ENCODE results near the gene H1-8. TPM values are rescaled to one million over a fixed set of nuclear protein-coding genes. Genes with fewer than 3 reads are reported as not detected.

H1-8 gene
- total RNA-seq, 2 experiments from 2014 or later: not detected

GRCh38 chr3:129571605-129572547, 28.9 kb downstream of the H1-8 start:
- H3K27ac Mint-ChIP-seq: no peak overlapping the region
- CTCF ChIA-PET: no interaction called here
- no peak for DNase-seq
- intact Hi-C loops (cut with micrococcal nuclease): no loop called here
- no peaks in the 10 kb centered on the region for H3K27me3 Mint-ChIP-seq
- no peak for ATAC-seq
- no peak for TF ChIP-seq CTCF (IDR thresholded peaks at IDR 0.05)
- no peaks in the 10 kb centered on the region for H3K9me3 Mint-ChIP-seq
- H3K4me1 Mint-ChIP-seq (ENCODE audit: low read depth): peaks cover 15% of the 10 kb centered on the region
- POLR2A ChIA-PET: no interaction called here
- no peaks in the 10 kb centered on the region for H3K36me3 Mint-ChIP-seq (ENCODE audit: low read depth)
- no peak overlapping the region for H3K4me3 Mint-ChIP-seq

- Mint-ChIP-seq H3K9me3 (no peaks in the 10 kb centered on the region), H3K4me3 (no peak overlapping the region), H3K27ac (no peak overlapping the region), H3K36me3 (ENCODE audit: low read depth) (no peaks in the 10 kb centered on the region), H3K4me1 (ENCODE audit: low read depth) (peaks cover 21% of the 10 kb centered on the region), H3K27me3 (no peaks in the 10 kb centered on the region)
- POLR2A ChIA-PET: no interaction called here
- TF ChIP-seq CTCF (IDR thresholded peaks at IDR 0.05): no peak
- ATAC-seq (no peak), DNase-seq (no peak)
- CTCF ChIA-PET: no interaction called here
- intact Hi-C loops (cut with micrococcal nuclease): no loop called here
These were observed 29.6 kb downstream of the H1-8 start for GRCh38 chr3:129572603-129573002.

GRCh38 chr3:129573493-129573892, 30.5 kb downstream of the H1-8 start:
- no peak for TF ChIP-seq CTCF (IDR thresholded peaks at IDR 0.05)
- H3K9me3 Mint-ChIP-seq: no peaks in the 10 kb centered on the region
- H3K4me1 Mint-ChIP-seq (ENCODE audit: low read depth): peaks cover 30% of the 10 kb centered on the region
- H3K36me3 Mint-ChIP-seq (ENCODE audit: low read depth): no peaks in the 10 kb centered on the region
- H3K4me3 Mint-ChIP-seq: no peak overlapping the region
- intact Hi-C loops (cut with micrococcal nuclease): no loop called here
- POLR2A ChIA-PET: no interaction called here
- DNase-seq (no peak), ATAC-seq (no peak)
- no peak overlapping the region for H3K27ac Mint-ChIP-seq
- H3K27me3 Mint-ChIP-seq: no peaks in the 10 kb centered on the region
- CTCF ChIA-PET: no interaction called here

GRCh38 chr3:129574206-129574605, 31.2 kb downstream of the H1-8 start:
- no peaks in the 10 kb centered on the region for H3K9me3 Mint-ChIP-seq
- ChIA-PET POLR2A (no interaction called here), CTCF (no interaction called here)
- intact Hi-C loops (cut with micrococcal nuclease): no loop called here
- H3K27me3 Mint-ChIP-seq: no peaks in the 10 kb centered on the region
- no peak overlapping the region for H3K27ac Mint-ChIP-seq
- no peak for TF ChIP-seq CTCF (IDR thresholded peaks at IDR 0.05)
- ATAC-seq (no peak), DNase-seq (no peak)
- no peaks in the 10 kb centered on the region for H3K36me3 Mint-ChIP-seq (ENCODE audit: low read depth)
- H3K4me1 Mint-ChIP-seq (ENCODE audit: low read depth): peaks cover 33% of the 10 kb centered on the region
- no peak overlapping the region for H3K4me3 Mint-ChIP-seq

GRCh38 chr3:129575233-129575996, 32.4 kb downstream of the H1-8 start:
- ChIA-PET POLR2A (no interaction called here), CTCF (interaction anchor here (1.5 kb wide), 1 partner anchor 33 kb away, joined by 4 read pairs; no protein-coding TSS in a partner anchor)
- no peaks in the 10 kb centered on the region for H3K27me3 Mint-ChIP-seq
- intact Hi-C loops (cut with micrococcal nuclease): no loop called here
- H3K36me3 Mint-ChIP-seq (ENCODE audit: low read depth): no peaks in the 10 kb centered on the region
- H3K27ac Mint-ChIP-seq: no peak overlapping the region
- ATAC-seq: no peak
- no peak for TF ChIP-seq CTCF (IDR thresholded peaks at IDR 0.05)
- peaks cover 33% of the 10 kb centered on the region for H3K4me1 Mint-ChIP-seq (ENCODE audit: low read depth)
- H3K4me3 Mint-ChIP-seq: no peak overlapping the region
- H3K9me3 Mint-ChIP-seq: no peaks in the 10 kb centered on the region
- no peak for DNase-seq

Measured in activated CD8-positive, alpha-beta T cell treated with anti-CD3 and anti-CD28 coated beads for 36 hours (primary cell).